ENCODE data around the gene GRB2.

The GRB2 gene

DNA sequence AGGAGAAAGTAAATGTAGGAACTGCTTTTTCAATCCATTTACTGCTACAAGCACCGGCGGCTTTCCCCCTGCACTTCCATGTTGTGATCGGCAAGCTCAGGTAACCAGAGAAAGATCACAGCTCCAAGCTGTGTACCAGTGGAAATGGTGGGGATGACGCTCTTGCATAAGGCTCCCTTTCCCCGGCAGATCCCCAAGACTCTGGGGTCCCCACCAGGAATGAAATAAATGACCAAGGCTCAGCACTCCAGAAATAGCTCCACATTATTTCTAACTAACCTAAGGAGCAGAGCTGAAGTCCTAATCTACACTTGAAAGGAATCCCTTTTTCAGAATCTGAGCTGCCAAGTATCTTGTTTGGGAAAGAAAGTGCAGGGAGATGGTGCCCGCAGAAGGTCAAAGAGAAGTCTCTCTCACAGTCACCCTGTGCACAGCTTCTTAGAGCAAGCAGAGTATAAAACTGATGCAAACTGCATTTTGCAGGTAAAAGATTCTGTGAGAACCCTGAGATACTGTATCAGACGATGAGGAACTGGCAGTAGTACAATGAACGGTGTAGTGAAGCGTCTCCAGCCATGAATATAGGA lies 11.1 kb downstream of the GRB2 start:
- TF ChIP-seq, protein P1, sequence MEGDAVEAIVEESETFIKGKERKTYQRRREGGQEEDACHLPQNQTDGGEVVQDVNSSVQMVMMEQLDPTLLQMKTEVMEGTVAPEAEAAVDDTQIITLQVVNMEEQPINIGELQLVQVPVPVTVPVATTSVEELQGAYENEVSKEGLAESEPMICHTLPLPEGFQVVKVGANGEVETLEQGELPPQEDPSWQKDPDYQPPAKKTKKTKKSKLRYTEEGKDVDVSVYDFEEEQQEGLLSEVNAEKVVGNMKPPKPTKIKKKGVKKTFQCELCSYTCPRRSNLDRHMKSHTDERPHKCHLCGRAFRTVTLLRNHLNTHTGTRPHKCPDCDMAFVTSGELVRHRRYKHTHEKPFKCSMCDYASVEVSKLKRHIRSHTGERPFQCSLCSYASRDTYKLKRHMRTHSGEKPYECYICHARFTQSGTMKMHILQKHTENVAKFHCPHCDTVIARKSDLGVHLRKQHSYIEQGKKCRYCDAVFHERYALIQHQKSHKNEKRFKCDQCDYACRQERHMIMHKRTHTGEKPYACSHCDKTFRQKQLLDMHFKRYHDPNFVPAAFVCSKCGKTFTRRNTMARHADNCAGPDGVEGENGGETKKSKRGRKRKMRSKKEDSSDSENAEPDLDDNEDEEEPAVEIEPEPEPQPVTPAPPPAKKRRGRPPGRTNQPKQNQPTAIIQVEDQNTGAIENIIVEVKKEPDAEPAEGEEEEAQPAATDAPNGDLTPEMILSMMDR (IDR thresholded peaks at IDR 0.05; ENCODE audit: control insufficient read depth, extremely low read depth, insufficient read depth) = no peak
- peak overlapping the region; percentile 82 for H3K4me3 ChIP-seq (ENCODE audit: low read depth, low read length)
- no peak for DNase-seq (ENCODE audit: low read depth)

DNA sequence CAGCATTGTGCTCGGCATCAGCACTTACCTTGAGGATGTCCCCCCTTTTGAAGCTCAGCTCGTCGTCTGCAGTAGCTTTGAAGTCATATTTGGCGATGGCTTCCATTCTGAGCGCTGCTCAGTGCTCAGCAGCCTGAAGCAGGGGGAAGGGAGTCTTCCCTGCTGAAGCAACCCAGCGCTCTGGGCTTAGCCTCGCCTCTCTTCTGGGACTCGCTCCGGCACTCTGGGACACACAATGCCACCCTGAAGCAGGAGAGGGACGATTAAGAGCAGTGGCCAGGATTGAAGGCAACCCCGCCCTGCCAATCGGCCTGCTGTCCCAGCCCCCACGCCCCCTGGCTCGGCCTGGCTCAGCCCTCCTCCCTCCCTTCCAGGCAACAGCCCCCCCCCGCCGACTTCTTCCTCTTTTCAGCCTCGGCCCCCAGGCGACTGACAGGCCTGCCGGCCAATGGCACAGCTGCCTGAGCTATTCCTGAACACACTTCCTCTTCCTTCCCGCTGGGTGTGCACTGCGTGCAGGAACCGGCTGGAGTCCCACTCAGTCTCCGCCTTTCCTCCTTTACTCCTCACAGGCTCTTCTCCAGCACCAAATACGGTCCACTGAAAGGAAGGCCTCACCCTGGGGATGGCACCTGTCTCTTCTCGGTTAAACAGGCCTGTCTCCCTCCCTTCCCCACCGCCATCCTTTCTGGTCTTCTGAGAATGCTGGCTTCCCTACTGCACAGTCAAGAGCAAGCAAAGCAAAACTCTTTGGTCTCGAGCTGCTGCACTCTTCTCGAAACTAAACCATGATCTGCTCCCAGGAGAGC lies 11.8 kb downstream of the GRB2 start:
- TF ChIP-seq, protein P1 (IDR thresholded peaks at IDR 0.05; ENCODE audit: control insufficient read depth, extremely low read depth, insufficient read depth) = no peak
- H3K4me3 ChIP-seq (ENCODE audit: low read depth, low read length) = peak overlapping the region; percentile 82
- DNase-seq (ENCODE audit: low read depth) = peak; percentile 97

DNA sequence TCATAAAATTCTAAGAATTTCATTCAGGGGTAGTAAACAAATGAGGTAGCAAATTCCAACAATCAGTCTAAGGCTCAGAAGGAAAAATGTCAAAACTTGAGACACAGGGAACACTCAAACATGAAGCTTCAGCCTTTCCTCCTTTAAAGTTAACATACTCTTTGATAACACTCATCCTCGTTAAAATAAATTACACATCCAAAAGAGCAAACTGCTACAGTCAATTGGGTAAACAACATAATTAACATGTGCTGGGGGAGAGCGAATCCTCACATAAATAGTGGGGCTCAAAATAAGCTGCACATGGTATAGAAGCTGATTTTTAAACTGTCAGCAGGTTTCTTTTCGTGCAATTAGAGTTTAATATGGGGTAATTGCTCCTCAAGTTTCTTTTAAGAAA lies 12.9 kb downstream of the GRB2 start:
- TF ChIP-seq, protein P1 (IDR thresholded peaks at IDR 0.05; ENCODE audit: control insufficient read depth, extremely low read depth, insufficient read depth) = no peak
- peak overlapping the region; percentile 82 for H3K4me3 ChIP-seq (ENCODE audit: low read depth, low read length)
- no peak for DNase-seq (ENCODE audit: low read depth)

DNA sequence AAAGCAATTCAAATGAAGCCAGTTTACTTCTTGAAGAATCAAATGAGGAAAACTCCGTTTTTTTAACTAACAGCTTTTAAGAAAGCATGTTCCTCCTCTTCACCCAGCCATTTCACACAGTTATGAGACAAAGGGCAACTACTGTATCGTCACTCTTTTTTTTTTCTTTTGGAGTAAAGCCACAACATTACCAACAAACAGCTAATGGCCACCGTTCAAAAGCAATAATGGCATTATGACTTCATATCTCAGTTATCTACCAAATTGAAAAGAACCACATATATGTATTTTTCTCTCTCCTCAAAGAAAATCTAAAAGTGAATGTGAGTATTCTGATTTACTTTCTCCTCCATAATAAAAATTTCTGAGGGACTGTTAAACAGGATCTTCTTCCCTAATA lies 14.5 kb downstream of the GRB2 start:
- TF ChIP-seq, protein P1 (IDR thresholded peaks at IDR 0.05; ENCODE audit: control insufficient read depth, extremely low read depth, insufficient read depth) = no peak
- no peak overlapping the region for H3K4me3 ChIP-seq (ENCODE audit: low read depth, low read length)
- DNase-seq (ENCODE audit: low read depth) = no peak

DNA sequence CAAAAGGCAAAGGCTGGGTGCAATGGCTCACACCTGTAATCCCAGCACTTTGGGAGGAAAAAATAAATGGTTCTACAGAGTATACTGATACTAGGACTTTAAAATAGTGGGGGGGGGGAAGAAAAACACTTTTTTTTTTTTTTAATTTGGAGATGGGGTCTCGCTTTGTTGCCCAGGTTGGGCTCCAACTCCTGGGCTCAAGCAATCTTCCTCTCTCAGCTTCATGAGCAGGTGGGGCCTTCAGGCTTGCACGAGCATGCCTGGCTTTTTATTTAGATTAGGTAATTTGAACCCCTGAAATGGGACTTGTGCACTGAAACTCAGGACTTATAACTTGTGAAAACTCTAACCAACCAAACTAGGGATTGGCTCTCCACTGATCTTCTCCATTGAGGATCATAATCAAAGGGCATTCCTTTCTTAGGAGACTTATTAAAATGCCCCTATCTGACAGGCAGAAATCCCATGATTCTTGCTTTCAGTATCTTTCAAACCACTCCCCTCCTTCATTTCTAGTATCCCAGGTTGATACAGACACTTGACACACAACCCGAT lies 16.9 kb downstream of the GRB2 start:
- no peak for DNase-seq (ENCODE audit: low read depth)
- TF ChIP-seq, protein P1 (IDR thresholded peaks at IDR 0.05; ENCODE audit: control insufficient read depth, extremely low read depth, insufficient read depth) = no peak
- H3K4me3 ChIP-seq (ENCODE audit: low read depth, low read length) = no peak overlapping the region

DNA sequence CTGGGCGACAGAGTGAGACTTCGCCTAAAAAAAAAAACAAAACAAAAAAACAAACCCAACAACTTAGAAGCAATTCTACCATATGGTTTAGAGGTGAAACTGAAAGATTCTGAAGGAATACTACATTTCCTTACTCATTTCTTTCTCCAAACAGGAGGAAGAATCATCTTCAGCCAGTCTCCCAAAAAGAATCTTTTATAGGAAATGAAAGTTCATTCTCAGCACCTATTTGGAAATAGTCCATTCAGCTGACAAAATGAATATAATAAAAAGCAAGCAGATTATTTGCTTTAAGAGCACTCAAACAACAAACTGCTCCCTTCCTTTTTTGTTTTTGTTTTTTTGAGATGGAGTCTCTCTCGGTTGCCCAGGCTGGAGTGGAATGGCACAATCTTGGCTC lies 17.7 kb downstream of the GRB2 start:
- H3K4me3 ChIP-seq (ENCODE audit: low read depth, low read length) = no peak overlapping the region
- TF ChIP-seq, protein P1 (IDR thresholded peaks at IDR 0.05; ENCODE audit: control insufficient read depth, extremely low read depth, insufficient read depth) = no peak
- no peak for DNase-seq (ENCODE audit: low read depth)
